Right lobe of liver (tissue), 6 donors: ENCODE results near the gene ANKRD11. TPM values are rescaled to one million over a fixed set of nuclear protein-coding genes. Genes with fewer than 3 reads are reported as not detected.
A peak's percentile ranks its signal among the peaks of the same experiment; 100 is the strongest.

Experiments
- ATAC-seq, 4 donors: fragments of 200-7000 bp; cut with Tn5 transposase; one replicate each; pipeline ENCODE4 v1.9.1; 2020; ENCODE audit warnings: mild to moderate bottlenecking in 4 of 4, moderate library complexity in 4 of 4
- DNase-seq, 3 donors: peaks; one replicate each; pipeline ENCODE4 v3.0.0-alpha.2; 2020
- H3K27ac ChIP-seq, 3 donors: fragments of 200-600 bp; one replicate each; pipeline ENCODE4 v1.8.0; 2022
- H3K27me3 ChIP-seq, 2 donors: fragments of 200-600 bp; one replicate each; pipeline ENCODE4 v1.8.0; 2022
- H3K36me3 ChIP-seq, 4 donors: fragments of 200-600 bp; sonication (generic) in 1 of 4; one replicate each; pipeline versions ENCODE4 v1.5.1 to v1.8.0; 2017 to 2022; ENCODE audit warnings: control low read depth in 1 of 4
- H3K4me1 ChIP-seq, 4 donors: fragments of 200-600 bp; sonication (generic) in 1 of 4; one replicate each; pipeline versions ENCODE4 v1.5.1 to v1.8.0; 2017 to 2022; ENCODE audit warnings: control low read depth in 1 of 4
- H3K4me3 ChIP-seq, 3 donors: fragments of 200-600 bp; one replicate each; pipeline ENCODE4 v1.8.0; 2022
- H3K9me3 ChIP-seq, 4 donors: fragments of 200-600 bp; sonication (generic) in 1 of 4; one replicate each; pipeline versions ENCODE4 v1.5.1 to v1.8.0; 2017 to 2022; ENCODE audit warnings: control low read depth in 1 of 4
- CTCF ChIP-seq, 4 donors: fragments of 200-600 bp in 3 of 4; fragments of 450-650 bp in 1 of 4; IDR thresholded peaks; one replicate each; pipeline versions ENCODE4 v1.5.1 to v1.8.0; 2016 to 2022; ENCODE audit warnings: antibody characterized with exemption in 4 of 4, mild to moderate bottlenecking in 2 of 4
- POLR2A ChIP-seq: fragments of 450-650 bp; IDR thresholded peaks from one replicate; pipeline ENCODE4 v1.6.1; 2017; ENCODE audit warnings: antibody characterized with exemption, mild to moderate bottlenecking
- WGBS: methylation state at CpG from one replicate; pipeline ENCODE4 v1.1.6; 2018; ENCODE audit warnings: low coverage, low lambda C conversion rate; ENCODE audit not compliant: insufficient coverage; ENCODE audit errors: missing lambda C conversion rate; 5-methylcytosine and 5-hydroxymethylcytosine counted together
- intact Hi-C, 2 donors: fragments of 100-400 bp; cut with DNase I; formaldehyde crosslinking; loops; one replicate each; pipeline versions ENCODE4 v1.11.2 to v1.14.1; 2022
- total RNA-seq, 6 experiments: library from RNA; depleted of rRNA in 2 of 6; stranded (reverse); fragments of >200 nt in 2 of 6; fragmentation: NEBNext Ultra II Directional in 3 of 6; extraction: Animal tissue kit (Norgen Biotek cat#: 25700) in 3 of 6; gene quantifications; one replicate each; pipeline versions ENCODE4 v1.1.0 to v1.2.4, GENCODE V29; 2016 to 2023
- donor health status: DM: no; HTN: yes; CAD: no.
- donor health status: DM: no; HTN: no; CAD: no.
- donor health status: DM: no; HTN: no; CAD: no.
- donor health status: DM: no; HTN: yes; CAD: no.
- donor health status: DM: no; HTN: yes; CAD: no.

The ANKRD11 gene
- total RNA-seq, 6 experiments from 2014 or later: 26.2 to 65.8 (median 41.6) TPM

GRCh38 chr16:89358030-89359005, 132.0 kb downstream of the ANKRD11 start:
- H3K36me3 ChIP-seq: no peaks in the 10 kb centered on the region
- no peak for TF ChIP-seq CTCF (IDR thresholded peaks at IDR 0.05)
- no peak for TF ChIP-seq POLR2A
- DNase-seq (no peak), ATAC-seq (no peak)
- no peak overlapping the region for H3K4me3 ChIP-seq
- no peaks in the 10 kb centered on the region for H3K27me3 ChIP-seq
- H3K4me1 ChIP-seq: peaks cover 0 to 78% (median 22%) of the 10 kb centered on the region in 4 donors
- H3K9me3 ChIP-seq: no peaks in the 10 kb centered on the region
- intact Hi-C loops: no loop called here
- H3K27ac ChIP-seq: no peak overlapping the region
- 56% methylated on average over 15 of the region's 21 CpGs for WGBS

GRCh38 chr16:89357055-89357816, 133.1 kb downstream of the ANKRD11 start:
- DNase-seq (no peak), ATAC-seq (peak in 3 of 4 donors; percentile 3 to 13 (median 9))
- H3K27me3 ChIP-seq: no peaks in the 10 kb centered on the region
- WGBS: 40% methylated on average over 9 of the region's 17 CpGs
- H3K4me1 ChIP-seq: peaks cover 0 to 88% (median 27%) of the 10 kb centered on the region in 4 donors
- no peak overlapping the region for H3K27ac ChIP-seq
- no peaks in the 10 kb centered on the region for H3K9me3 ChIP-seq
- TF ChIP-seq POLR2A: no peak
- TF ChIP-seq CTCF (IDR thresholded peaks at IDR 0.05): no peak
- no peaks in the 10 kb centered on the region for H3K36me3 ChIP-seq
- intact Hi-C loops: no loop called here
- H3K4me3 ChIP-seq: no peak overlapping the region

- H3K9me3 ChIP-seq: no peaks in the 10 kb centered on the region
- no peaks in the 10 kb centered on the region for H3K27me3 ChIP-seq
- ATAC-seq: no peak
- TF ChIP-seq CTCF (IDR thresholded peaks at IDR 0.05) (no peak), POLR2A (no peak)
- intact Hi-C loops: no loop called here
- WGBS: 93% methylated on average over 12 of the region's 16 CpGs
- H3K4me1 ChIP-seq: peaks cover 0 to 86% (median 30%) of the 10 kb centered on the region in 4 donors
- H3K4me3 ChIP-seq: no peak overlapping the region
- H3K36me3 ChIP-seq: no peaks in the 10 kb centered on the region
- no peak overlapping the region for H3K27ac ChIP-seq
- no peak for DNase-seq
Measured at GRCh38 chr16:89355686-89356085, 134.7 kb downstream of the ANKRD11 start.

GRCh38 chr16:89355007-89355406, 135.4 kb downstream of the ANKRD11 start:
- intact Hi-C loops: no loop called here
- 62% methylated on average over 11 of the region's 16 CpGs for WGBS
- Histone ChIP-seq H3K27me3 (no peaks in the 10 kb centered on the region), H3K36me3 (no peaks in the 10 kb centered on the region), H3K9me3 (no peaks in the 10 kb centered on the region), H3K4me3 (no peak overlapping the region), H3K27ac (peak overlapping the region in 1 of 3 donors; percentile 43), H3K4me1 (peaks cover 0 to 80% (median 29%) of the 10 kb centered on the region in 4 donors)
- ATAC-seq: no peak
- TF ChIP-seq CTCF (IDR thresholded peaks at IDR 0.05) (no peak), POLR2A (no peak)
- no peak for DNase-seq
